Raji (cell line): ENCODE data around the gene CEP89.

ENCODE experiments used
- POLR2A ChIP-seq: IDR thresholded peaks from 2 replicates; pipeline ENCODE4 v1.6.1; 2011; ENCODE audit warnings: low read depth, low read length, control low read depth; ENCODE audit not compliant: insufficient read depth

The CEP89 gene

GRCh38 chr19:32896516-32897214 lies 75.1 kb downstream of the CEP89 start:
- TF ChIP-seq POLR2A: no peak

- no peak for TF ChIP-seq POLR2A
Observed at GRCh38 chr19:32895384-32895783, 76.4 kb downstream of the CEP89 start.

- no peak for TF ChIP-seq POLR2A
Observed at GRCh38 chr19:32891609-32892008, 80.1 kb downstream of the CEP89 start.

- TF ChIP-seq POLR2A: no peak
Observed at GRCh38 chr19:32890841-32891240, 80.9 kb downstream of the CEP89 start.

GRCh38 chr19:32890326-32890725 lies 81.4 kb downstream of the CEP89 start:
- TF ChIP-seq POLR2A: no peak

- TF ChIP-seq POLR2A: no peak
Observed at GRCh38 chr19:32889137-32889934, 82.4 kb downstream of the CEP89 start.

GRCh38 chr19:32887572-32888215 lies 84.1 kb downstream of the CEP89 start:
- no peak for TF ChIP-seq POLR2A

- no peak for TF ChIP-seq POLR2A
Observed at GRCh38 chr19:32886241-32886640, 85.5 kb downstream of the CEP89 start.

- TF ChIP-seq POLR2A: no peak
Observed at GRCh38 chr19:32881766-32882165, 90.0 kb downstream of the CEP89 start.

GRCh38 chr19:32880622-32881021 lies 91.1 kb downstream of the CEP89 start:
- no peak for TF ChIP-seq POLR2A

- no peak for TF ChIP-seq POLR2A
Observed at GRCh38 chr19:32879741-32880140, 92.0 kb downstream of the CEP89 start.

GRCh38 chr19:32878988-32879387 lies 92.8 kb downstream of the CEP89 start:
- no peak for TF ChIP-seq POLR2A

GRCh38 chr19:32877977-32878745 lies 93.6 kb downstream of the CEP89 start:
- TF ChIP-seq POLR2A: no peak

GRCh38 chr19:32877323-32877912 lies 94.3 kb downstream of the CEP89 start:
- TF ChIP-seq POLR2A: no peak

GRCh38 chr19:32876919-32877285 lies 94.9 kb downstream of the CEP89 start:
- TF ChIP-seq POLR2A: no peak
